Tibial artery (tissue), 4 donors: ENCODE measurements around the gene RPL35A.

Experiments used
- DNase-seq, 2 donors: peaks; one replicate each; pipeline ENCODE4 v3.0.0-alpha.2; 2019
- H3K27ac ChIP-seq, 2 donors: fragments of 200-600 bp; sonication (generic) in 1 of 2; 1 replicate in 1 of 2; 2 replicates in 1 of 2; pipeline ENCODE4 v1.5.1; 2018 to 2019; ENCODE audit warnings: mild to moderate bottlenecking in 1 of 2
- H3K27me3 ChIP-seq, 2 donors: fragments of 200-600 bp; sonication (generic) in 1 of 2; one replicate each; pipeline versions ENCODE4 v1.5.1 to v1.6.0; 2016 to 2019
- H3K36me3 ChIP-seq, 3 donors: fragments of 200-600 bp; sonication (generic) in 2 of 3; one replicate each; pipeline ENCODE4 v1.5.1; 2016 to 2019; ENCODE audit warnings: mild to moderate bottlenecking in 2 of 3
- H3K4me1 ChIP-seq, 4 donors: fragments of 200-600 bp; sonication (generic) in 2 of 4; 1 replicate in 3 of 4; 2 replicates in 1 of 4; pipeline ENCODE4 v1.5.1; 2016 to 2019
- H3K4me3 ChIP-seq, 2 donors: fragments of 200-600 bp; sonication (generic) in 1 of 2; 1 replicate in 1 of 2; 2 replicates in 1 of 2; pipeline ENCODE4 v1.5.1; 2018 to 2019; ENCODE audit warnings: mild to moderate bottlenecking in 2 of 2
- H3K9me3 ChIP-seq, 3 donors: fragments of 200-600 bp; sonication (generic) in 1 of 3; one replicate each; pipeline ENCODE4 v1.5.1; 2016 to 2019
- intact Hi-C: fragments of 100-400 bp; cut with DNase I; formaldehyde crosslinking; loops from one replicate; pipeline ENCODE4 v1.15.0; 2023; ENCODE audit warnings: low total_unique reads
- TF ChIP-seq, protein P1 (sequence below), 2 experiments: fragments of 200-600 bp in 1 of 2; fragments of 450-650 bp in 1 of 2; IDR thresholded peaks; one replicate each; pipeline ENCODE4 v1.5.1; 2017 to 2019; ENCODE audit warnings: antibody characterized with exemption in 2 of 2, mild to moderate bottlenecking in 1 of 2, moderate library complexity in 1 of 2

The RPL35A gene

DNA sequence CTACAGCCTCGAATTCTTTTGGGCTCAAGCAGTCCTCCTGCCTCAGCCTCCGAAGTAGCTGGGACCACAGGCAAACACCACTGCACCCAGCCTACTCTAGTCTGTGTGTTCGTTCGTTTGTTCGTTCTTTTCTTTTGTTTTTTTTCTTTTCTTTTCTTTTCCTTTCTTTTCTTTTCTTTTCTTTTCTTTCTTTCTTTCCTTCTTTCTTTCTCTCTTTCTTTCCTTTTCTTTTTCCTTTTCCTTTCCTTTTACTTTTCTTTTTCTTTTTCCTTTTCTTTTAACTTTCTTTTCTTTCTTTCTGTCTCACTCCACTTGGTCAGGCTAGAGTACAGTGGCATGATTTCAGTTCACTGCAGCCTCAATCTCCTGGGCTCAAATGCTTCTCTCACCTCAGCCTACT lies 46.9 kb downstream of the RPL35A start:
- no peak for DNase-seq
- intact Hi-C loops: no loop called here
- TF ChIP-seq, protein P1, sequence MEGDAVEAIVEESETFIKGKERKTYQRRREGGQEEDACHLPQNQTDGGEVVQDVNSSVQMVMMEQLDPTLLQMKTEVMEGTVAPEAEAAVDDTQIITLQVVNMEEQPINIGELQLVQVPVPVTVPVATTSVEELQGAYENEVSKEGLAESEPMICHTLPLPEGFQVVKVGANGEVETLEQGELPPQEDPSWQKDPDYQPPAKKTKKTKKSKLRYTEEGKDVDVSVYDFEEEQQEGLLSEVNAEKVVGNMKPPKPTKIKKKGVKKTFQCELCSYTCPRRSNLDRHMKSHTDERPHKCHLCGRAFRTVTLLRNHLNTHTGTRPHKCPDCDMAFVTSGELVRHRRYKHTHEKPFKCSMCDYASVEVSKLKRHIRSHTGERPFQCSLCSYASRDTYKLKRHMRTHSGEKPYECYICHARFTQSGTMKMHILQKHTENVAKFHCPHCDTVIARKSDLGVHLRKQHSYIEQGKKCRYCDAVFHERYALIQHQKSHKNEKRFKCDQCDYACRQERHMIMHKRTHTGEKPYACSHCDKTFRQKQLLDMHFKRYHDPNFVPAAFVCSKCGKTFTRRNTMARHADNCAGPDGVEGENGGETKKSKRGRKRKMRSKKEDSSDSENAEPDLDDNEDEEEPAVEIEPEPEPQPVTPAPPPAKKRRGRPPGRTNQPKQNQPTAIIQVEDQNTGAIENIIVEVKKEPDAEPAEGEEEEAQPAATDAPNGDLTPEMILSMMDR (IDR thresholded peaks at IDR 0.05): no peak
- Histone ChIP-seq H3K27me3 (no peaks in the 10 kb centered on the region), H3K9me3 (no peaks in the 10 kb centered on the region), H3K4me3 (no peak overlapping the region), H3K4me1 (no peaks in the 10 kb centered on the region), H3K27ac (no peak overlapping the region), H3K36me3 (peaks cover 0 to 45% (median 4%) of the 10 kb centered on the region in 3 donors)

DNA sequence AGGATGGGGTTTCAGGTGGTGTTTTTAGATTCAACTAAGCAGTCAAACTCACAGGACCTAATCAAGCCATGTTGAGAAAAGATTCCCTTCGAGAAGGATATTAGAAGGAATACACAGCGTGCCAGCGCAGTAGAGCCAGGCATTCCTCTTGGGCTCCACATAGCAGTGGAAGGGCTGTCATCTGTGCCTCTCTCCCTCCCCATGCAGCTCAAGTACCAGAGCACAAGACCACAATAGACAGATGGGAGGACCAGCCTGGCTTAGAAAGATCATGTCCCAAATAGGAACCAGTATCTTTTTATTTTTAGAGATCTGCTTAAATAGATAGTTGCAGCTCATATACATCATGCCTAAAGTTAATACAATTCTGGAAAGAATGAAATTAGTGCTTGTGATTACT lies 47.9 kb downstream of the RPL35A start:
- intact Hi-C loops: no loop called here
- Histone ChIP-seq H3K27ac (no peak overlapping the region), H3K9me3 (no peaks in the 10 kb centered on the region), H3K36me3 (peaks cover 0 to 42% (median 4%) of the 10 kb centered on the region in 3 donors), H3K4me1 (no peaks in the 10 kb centered on the region), H3K27me3 (no peaks in the 10 kb centered on the region), H3K4me3 (no peak overlapping the region)
- TF ChIP-seq, protein P1 (IDR thresholded peaks at IDR 0.05): no peak
- DNase-seq: no peak
